Natural killer cell (primary cell): Measurements from ENCODE around the gene C22orf31. TPM values are rescaled to one million over a fixed set of nuclear protein-coding genes. Genes with fewer than 3 reads are reported as not detected.
A peak's percentile ranks its signal among the peaks of the same experiment; 100 is the strongest.

Experiments
- ATAC-seq, 3 donors: fragments of 150-1000 bp in 2 of 3; fragments of 200-7000 bp in 1 of 3; cut with Tn5 transposase; 1 replicate in 1 of 3; 2 replicates in 2 of 3; pipeline ENCODE4 v1.10.0; 2021; ENCODE audit warnings: mild to moderate bottlenecking in 2 of 3, moderate library complexity in 2 of 3
- DNase-seq, 2 donors: peaks; one replicate each; pipeline versions ENCODE4 v3.0.0 to v3.0.0-alpha.2; 2013 to 2021; ENCODE audit warnings: mixed read lengths in 1 of 2
- H3K27ac ChIP-seq: one replicate; pipeline ENCODE4 v1.5.1; 2013; ENCODE audit warnings: mild to moderate bottlenecking, low read length
- H3K27me3 ChIP-seq: one replicate; pipeline ENCODE4 v1.6.1; 2013; ENCODE audit warnings: low read length; ENCODE audit not compliant: control insufficient read depth, insufficient read depth
- H3K36me3 ChIP-seq: one replicate; pipeline ENCODE4 v1.6.1; 2013; ENCODE audit warnings: low read length; ENCODE audit not compliant: control insufficient read depth, insufficient read depth
- H3K4me1 ChIP-seq: one replicate; pipeline ENCODE4 v1.6.1; 2013; ENCODE audit warnings: low read length; ENCODE audit not compliant: control insufficient read depth, insufficient read depth
- H3K4me3 ChIP-seq: one replicate; pipeline ENCODE4 v1.5.1; 2013; ENCODE audit warnings: low read length
- H3K9me3 ChIP-seq: one replicate; pipeline ENCODE4 v1.6.1; 2013; ENCODE audit warnings: low read length; ENCODE audit not compliant: control insufficient read depth, insufficient read depth
- H3K27ac Mint-ChIP-seq, 2 donors: one replicate each; pipeline ENCODE4 v1.8.0; 2022; ENCODE audit warnings: mild to moderate bottlenecking in 2 of 2, mixed read lengths in 2 of 2, moderate library complexity in 1 of 2
- H3K27me3 Mint-ChIP-seq, 2 donors: one replicate each; pipeline ENCODE4 v1.8.0; 2022; ENCODE audit warnings: low read depth in 2 of 2, mixed read lengths in 2 of 2
- H3K36me3 Mint-ChIP-seq: one replicate; pipeline ENCODE4 v1.8.0; 2022; ENCODE audit warnings: mixed read lengths
- H3K4me1 Mint-ChIP-seq, 2 donors: one replicate each; pipeline ENCODE4 v1.8.0; 2022; ENCODE audit warnings: mixed read lengths in 2 of 2
- H3K4me3 Mint-ChIP-seq: one replicate; pipeline ENCODE4 v1.8.0; 2022; ENCODE audit warnings: mild to moderate bottlenecking, moderate library complexity, mixed read lengths
- H3K9me3 Mint-ChIP-seq, 2 donors: one replicate each; pipeline ENCODE4 v1.8.0; 2022; ENCODE audit warnings: mixed read lengths in 2 of 2
- CTCF ChIP-seq: fragments of 200-600 bp; IDR thresholded peaks from one replicate; pipeline ENCODE4 v1.8.0; 2022; ENCODE audit warnings: antibody characterized with exemption
- WGBS: methylation state at CpG from one replicate; pipeline ENCODE4 v1.1.7; 2013; ENCODE audit warnings: missing lambda C conversion rate; ENCODE audit not compliant: insufficient coverage; 5-methylcytosine and 5-hydroxymethylcytosine counted together
- intact Hi-C: fragments of 100-400 bp; cut with micrococcal nuclease; formaldehyde crosslinking; loops from one replicate; pipeline ENCODE4 v1.14.2; 2022
- total RNA-seq, 4 donors: library from RNA; stranded (reverse); fragments of 120-200 nt in 1 of 4; gene quantifications; one replicate each; pipeline versions ENCODE4 v1.2.3 to v1.2.4, GENCODE V29; 2013 to 2022

C22orf31 gene
- total RNA-seq, 3 donors from 2014 or later (not counting 1 experiment from before 2014, with no cell fraction given) = not detected

- Mint-ChIP-seq H3K4me1 (peaks cover 10 to 24% of the 10 kb centered on the region in 2 donors), H3K9me3 (no peaks in the 10 kb centered on the region), H3K4me3 (peak within 1 kb of the TSS; percentile 76), H3K36me3 (no peaks in the 10 kb centered on the region), H3K27ac (no peak within 1 kb of the TSS), H3K27me3 (peaks cover 54 to 57% of the 10 kb centered on the region in 2 donors)
- no peak within 1 kb of the TSS for H3K27ac ChIP-seq
- H3K4me1 ChIP-seq = peaks cover 24% of the 10 kb centered on the region
- H3K27me3 ChIP-seq = peaks cover 32% of the 10 kb centered on the region
- H3K9me3 ChIP-seq = no peaks in the 10 kb centered on the region
- under 1% methylated on average over 76 of the region's 76 CpGs for WGBS
- no peaks in the 10 kb centered on the region for H3K36me3 ChIP-seq
- ATAC-seq (no peak), DNase-seq (no peak)
- TF ChIP-seq CTCF = no peak
- intact Hi-C loops = no loop called here
- peak within 1 kb of the TSS; percentile 23 for H3K4me3 ChIP-seq
Measured at GRCh38 chr22:29072979-29073617, 11.5 kb upstream of the C22orf31 start, which contains the start of gene KREMEN1. KREMEN1 (plus strand) TSS chr22:29073035; CDS start chr22:29073131, 96 bp downstream.

- intact Hi-C loops = no loop called here
- Mint-ChIP-seq H3K27ac (no peak overlapping the region), H3K27me3 (peaks cover 53 to 56% of the 10 kb centered on the region in 2 donors), H3K4me3 (peak overlapping the region; percentile 76), H3K36me3 (no peaks in the 10 kb centered on the region), H3K9me3 (no peaks in the 10 kb centered on the region), H3K4me1 (peaks cover 10 to 24% of the 10 kb centered on the region in 2 donors)
- Histone ChIP-seq H3K9me3 (no peaks in the 10 kb centered on the region), H3K36me3 (no peaks in the 10 kb centered on the region), H3K27ac (no peak overlapping the region), H3K4me1 (peaks cover 24% of the 10 kb centered on the region), H3K27me3 (peaks cover 32% of the 10 kb centered on the region), H3K4me3 (no peak overlapping the region)
- ATAC-seq = peak; percentile 94 to 97 (median 97)
- TF ChIP-seq CTCF = no peak
- 20% methylated on average over 40 of the region's 41 CpGs for WGBS
- peak; percentile 70 to 89 for DNase-seq
Measured at GRCh38 chr22:29072193-29072978, 10.8 kb upstream of the C22orf31 start.

GRCh38 chr22:29071261-29072045, 9.8 kb upstream of the C22orf31 start:
- Mint-ChIP-seq H3K4me3 (peak overlapping the region; percentile 76), H3K27me3 (peaks cover 59 to 62% of the 10 kb centered on the region in 2 donors), H3K4me1 (peaks cover 10 to 24% of the 10 kb centered on the region in 2 donors), H3K9me3 (no peaks in the 10 kb centered on the region), H3K27ac (no peak overlapping the region), H3K36me3 (no peaks in the 10 kb centered on the region)
- Histone ChIP-seq H3K4me1 (peaks cover 24% of the 10 kb centered on the region), H3K27me3 (peaks cover 33% of the 10 kb centered on the region), H3K36me3 (no peaks in the 10 kb centered on the region), H3K4me3 (no peak overlapping the region), H3K27ac (no peak overlapping the region), H3K9me3 (no peaks in the 10 kb centered on the region)
- intact Hi-C loops = no loop called here
- DNase-seq (peak; percentile 15 to 53), ATAC-seq (no peak)
- TF ChIP-seq CTCF = no peak
- WGBS = 2% methylated on average over 60 of the region's 60 CpGs
